CD4-positive, CD25-positive, alpha-beta regulatory T cell (primary cell): ENCODE data around the gene GAS7. TPM values are rescaled to one million over a fixed set of nuclear protein-coding genes. Genes with fewer than 3 reads are reported as not detected.

Source experiments
- ATAC-seq, 2 donors: fragments of 150-1000 bp; cut with Tn5 transposase; one replicate each; pipeline ENCODE4 v1.10.0; 2021; ENCODE audit warnings: low read depth in 2 of 2, moderate number of reproducible peaks in 2 of 2, moderate library complexity in 1 of 2
- DNase-seq, 3 donors: peaks; one replicate each; pipeline versions ENCODE4 v3.0.0 to v3.0.0-alpha.2; 2012 to 2022; ENCODE audit warnings: mixed read lengths in 1 of 3
- H3K27ac ChIP-seq: one replicate; pipeline ENCODE4 v1.7.0; 2013; ENCODE audit warnings: mild to moderate bottlenecking, low read length; ENCODE audit not compliant: insufficient read depth, poor library complexity, severe bottlenecking
- H3K27me3 ChIP-seq: one replicate; pipeline ENCODE4 v1.7.0; 2013; ENCODE audit warnings: low read length; ENCODE audit not compliant: control insufficient read depth, insufficient read depth
- H3K36me3 ChIP-seq: one replicate; pipeline ENCODE4 v1.7.0; 2013; ENCODE audit warnings: mild to moderate bottlenecking, low read length, moderate library complexity; ENCODE audit not compliant: control insufficient read depth, insufficient read depth
- H3K4me1 ChIP-seq: 2 replicates; pipeline ENCODE4 v1.7.0; 2013; ENCODE audit warnings: mild to moderate bottlenecking, low read length; ENCODE audit not compliant: insufficient read depth, control insufficient read depth, poor library complexity, severe bottlenecking
- H3K4me3 ChIP-seq: one replicate; pipeline ENCODE4 v1.7.0; 2013; ENCODE audit warnings: low read depth, mild to moderate bottlenecking, low read length, moderate library complexity
- H3K9me3 ChIP-seq, 2 experiments: 1 replicate in 1 of 2; 2 replicates in 1 of 2; pipeline ENCODE4 v1.7.0; 2013; ENCODE audit warnings: low read length in 2 of 2, mild to moderate bottlenecking in 1 of 2, moderate library complexity in 1 of 2; ENCODE audit not compliant: control insufficient read depth in 2 of 2
- H3K27ac Mint-ChIP-seq, 3 donors: one replicate each; pipeline ENCODE4 v1.8.0; 2020 to 2022; ENCODE audit warnings: mild to moderate bottlenecking in 3 of 3, mixed read lengths in 3 of 3, moderate library complexity in 2 of 3
- H3K27me3 Mint-ChIP-seq: one replicate; pipeline ENCODE4 v1.8.0; 2022; ENCODE audit warnings: mild to moderate bottlenecking, mixed read lengths
- H3K36me3 Mint-ChIP-seq: one replicate; pipeline ENCODE4 v1.8.0; 2020; ENCODE audit warnings: mixed read lengths
- H3K4me1 Mint-ChIP-seq, 4 donors: one replicate each; pipeline ENCODE4 v1.8.0; 2020 to 2022; ENCODE audit warnings: mixed read lengths in 4 of 4, mild to moderate bottlenecking in 1 of 4
- H3K4me3 Mint-ChIP-seq, 4 donors: one replicate each; pipeline ENCODE4 v1.8.0; 2020 to 2022; ENCODE audit warnings: mild to moderate bottlenecking in 4 of 4, mixed read lengths in 4 of 4, moderate library complexity in 3 of 4
- H3K9me3 Mint-ChIP-seq, 7 donors: one replicate each; pipeline ENCODE4 v1.8.0; 2020 to 2022; ENCODE audit warnings: mixed read lengths in 7 of 7, mild to moderate bottlenecking in 3 of 7, moderate library complexity in 2 of 7
- polyA plus RNA-seq, 4 donors: library from polyadenylated mRNA; unstranded; fragments of 300-500 nt; fragmentation: Illumina TruSeq; gene quantifications; one replicate each; pipeline ENCODE4 v1.2.3, GENCODE V29; 2021
- total RNA-seq: library from RNA; stranded (reverse); gene quantifications from one replicate; pipeline ENCODE4 v1.2.3, GENCODE V29; 2022

Gene GAS7
- total and polyA plus RNA-seq, 5 donors from 2014 or later, result 0.10 to 0.79 (median 0.46) TPM; not detected in 1

- H3K4me1 Mint-ChIP-seq, result peaks cover 0 to 6% (median 2%) of the 10 kb centered on the region in 4 donors
- peaks cover 0 to 24% (median 6%) of the 10 kb centered on the region in 7 donors for H3K9me3 Mint-ChIP-seq
- no peaks in the 10 kb centered on the region for H3K27me3 ChIP-seq
- H3K4me1 ChIP-seq, result no peaks in the 10 kb centered on the region
- H3K36me3 ChIP-seq, result no peaks in the 10 kb centered on the region
- H3K27ac ChIP-seq, result no peak overlapping the region
- H3K27me3 Mint-ChIP-seq, result peaks cover 25% of the 10 kb centered on the region
- H3K9me3 ChIP-seq, result peaks cover 7 to 9% of the 10 kb centered on the region in 2 experiments
- ATAC-seq, result no peak
- no peak overlapping the region for H3K27ac Mint-ChIP-seq
- no peak overlapping the region for H3K4me3 Mint-ChIP-seq
- DNase-seq, result no peak
- H3K36me3 Mint-ChIP-seq, result peaks cover 4% of the 10 kb centered on the region
- no peak overlapping the region for H3K4me3 ChIP-seq
Measured at GRCh38 chr17:10197721-10198508, 491 bp downstream of the GAS7 start.

DNA sequence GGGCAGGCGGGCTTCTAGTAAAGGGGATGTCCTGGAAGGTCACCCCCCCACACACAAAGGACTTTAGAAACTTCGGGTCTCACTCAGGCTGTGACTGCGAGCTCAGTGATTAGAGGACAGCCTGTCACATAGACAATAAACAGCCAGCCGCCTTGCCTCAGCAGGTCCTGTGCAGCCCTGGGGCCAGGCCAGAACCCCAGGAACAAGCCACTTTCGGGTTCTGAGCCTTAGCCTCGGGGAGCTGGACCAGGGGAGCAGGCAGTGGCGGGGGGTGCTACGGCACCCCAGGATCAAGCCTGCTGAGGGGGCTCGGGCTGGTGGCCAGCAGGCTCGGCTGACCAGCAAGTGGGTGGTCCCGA is 1.1 kb downstream of the GAS7 start:
- H3K4me3 ChIP-seq, result no peak overlapping the region
- H3K27me3 ChIP-seq, result no peaks in the 10 kb centered on the region
- Mint-ChIP-seq H3K9me3 (peaks cover 0 to 24% (median 6%) of the 10 kb centered on the region in 7 donors), H3K27ac (no peak overlapping the region), H3K4me1 (peaks cover 0 to 6% (median 2%) of the 10 kb centered on the region in 4 donors), H3K27me3 (peaks cover 25% of the 10 kb centered on the region), H3K4me3 (no peak overlapping the region), H3K36me3 (peaks cover 4% of the 10 kb centered on the region)
- no peaks in the 10 kb centered on the region for H3K36me3 ChIP-seq
- H3K9me3 ChIP-seq, result peaks cover 7 to 9% of the 10 kb centered on the region in 2 experiments
- no peak for DNase-seq
- H3K4me1 ChIP-seq, result no peaks in the 10 kb centered on the region
- no peak for ATAC-seq
- H3K27ac ChIP-seq, result no peak overlapping the region

DNA sequence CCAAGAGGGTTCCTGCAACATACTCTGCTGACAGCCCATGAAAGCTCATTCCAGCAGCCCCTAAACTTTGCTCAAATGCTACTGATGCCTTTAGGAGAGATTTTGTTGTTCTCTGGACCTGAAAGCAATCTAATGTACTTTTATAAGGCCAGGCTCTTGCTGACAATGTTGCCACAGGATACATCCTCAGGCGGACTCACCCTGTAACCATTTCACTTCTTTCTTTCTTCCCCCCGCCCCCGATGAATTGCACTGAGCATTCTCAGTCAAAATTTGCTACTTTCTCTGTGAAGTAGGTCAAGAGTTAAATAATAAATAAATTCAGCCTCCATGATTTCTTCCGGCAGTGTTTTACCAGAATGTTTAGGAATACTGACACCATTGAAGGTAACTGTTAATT is 1.5 kb downstream of the GAS7 start:
- Mint-ChIP-seq H3K27ac (no peak overlapping the region), H3K27me3 (peaks cover 25% of the 10 kb centered on the region), H3K4me1 (peaks cover 0 to 6% (median 2%) of the 10 kb centered on the region in 4 donors), H3K36me3 (peaks cover 4% of the 10 kb centered on the region), H3K4me3 (no peak overlapping the region), H3K9me3 (peaks cover 0 to 24% (median 6%) of the 10 kb centered on the region in 7 donors)
- H3K36me3 ChIP-seq, result no peaks in the 10 kb centered on the region
- no peak for DNase-seq
- H3K27me3 ChIP-seq, result no peaks in the 10 kb centered on the region
- no peak overlapping the region for H3K27ac ChIP-seq
- no peak for ATAC-seq
- no peak overlapping the region for H3K4me3 ChIP-seq
- no peaks in the 10 kb centered on the region for H3K4me1 ChIP-seq
- peaks cover 9% of the 10 kb centered on the region in 2 experiments for H3K9me3 ChIP-seq

- no peak for ATAC-seq
- DNase-seq, result no peak
- Histone ChIP-seq H3K4me1 (no peaks in the 10 kb centered on the region), H3K36me3 (no peaks in the 10 kb centered on the region), H3K27ac (no peak overlapping the region), H3K9me3 (peaks cover 9 to 10% of the 10 kb centered on the region in 2 experiments), H3K4me3 (no peak overlapping the region), H3K27me3 (no peaks in the 10 kb centered on the region)
- Mint-ChIP-seq H3K4me1 (peaks cover 0 to 6% (median 2%) of the 10 kb centered on the region in 4 donors), H3K27me3 (peaks cover 21% of the 10 kb centered on the region), H3K36me3 (peaks cover 4% of the 10 kb centered on the region), H3K4me3 (no peak overlapping the region), H3K27ac (no peak overlapping the region), H3K9me3 (peaks cover 0 to 24% (median 6%) of the 10 kb centered on the region in 7 donors)
Measured at GRCh38 chr17:10196384-10196895, 2.0 kb downstream of the GAS7 start.

DNA sequence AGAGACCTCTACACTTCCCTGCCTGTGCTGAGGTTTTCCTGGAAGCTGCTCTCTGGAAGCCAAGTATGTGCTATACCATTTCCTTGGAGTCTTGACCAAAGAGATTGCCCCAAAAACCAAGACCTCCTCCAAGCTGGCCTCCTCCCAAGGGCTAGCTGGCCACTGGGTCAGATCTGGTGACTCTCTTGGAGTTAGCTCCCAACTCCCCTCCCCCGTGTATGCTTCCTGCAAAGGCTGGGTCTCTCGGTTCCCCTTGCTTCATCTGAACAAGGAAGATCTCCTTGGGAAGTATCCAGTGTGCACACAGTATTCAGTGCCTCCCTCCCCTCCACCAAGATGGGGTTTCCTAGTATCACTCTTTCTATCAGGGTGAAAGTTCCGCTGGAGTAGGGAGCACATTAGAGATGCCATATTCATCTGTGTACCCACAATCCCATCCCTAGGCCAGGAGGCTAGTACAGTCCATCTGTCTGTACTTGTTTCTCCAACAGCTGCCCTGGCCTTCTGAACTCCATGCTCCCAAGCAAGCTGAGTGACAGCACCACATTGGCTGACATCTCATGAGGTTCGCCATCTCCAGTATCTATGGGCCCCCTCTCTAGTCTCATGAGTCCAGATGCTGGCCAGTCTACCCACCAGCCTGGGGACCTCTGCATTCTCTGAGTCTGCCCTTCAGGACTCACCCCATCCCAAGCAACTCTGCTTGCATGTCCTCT is 3.2 kb downstream of the GAS7 start:
- Mint-ChIP-seq H3K36me3 (peaks cover 4% of the 10 kb centered on the region), H3K27ac (peak overlapping the region in 1 of 3 donors; percentile 26), H3K27me3 (peaks cover 14% of the 10 kb centered on the region), H3K4me3 (no peak overlapping the region), H3K4me1 (peaks cover 0 to 6% (median 2%) of the 10 kb centered on the region in 4 donors), H3K9me3 (peaks cover 0 to 24% (median 6%) of the 10 kb centered on the region in 7 donors)
- no peak for DNase-seq
- ATAC-seq, result no peak
- Histone ChIP-seq H3K27ac (no peak overlapping the region), H3K9me3 (peaks cover 9 to 10% of the 10 kb centered on the region in 2 experiments), H3K4me3 (no peak overlapping the region), H3K36me3 (no peaks in the 10 kb centered on the region), H3K27me3 (no peaks in the 10 kb centered on the region), H3K4me1 (no peaks in the 10 kb centered on the region)

GRCh38 chr17:10193632-10194031 is 4.8 kb downstream of the GAS7 start:
- Mint-ChIP-seq H3K9me3 (peaks cover 0 to 22% (median 6%) of the 10 kb centered on the region in 7 donors), H3K4me3 (no peak overlapping the region), H3K4me1 (no peaks in the 10 kb centered on the region), H3K36me3 (peaks cover 4% of the 10 kb centered on the region), H3K27me3 (peaks cover 8% of the 10 kb centered on the region), H3K27ac (no peak overlapping the region)
- H3K27me3 ChIP-seq, result no peaks in the 10 kb centered on the region
- H3K4me1 ChIP-seq, result no peaks in the 10 kb centered on the region
- H3K9me3 ChIP-seq, result peaks cover 9 to 10% of the 10 kb centered on the region in 2 experiments
- H3K27ac ChIP-seq, result no peak overlapping the region
- H3K36me3 ChIP-seq, result no peaks in the 10 kb centered on the region
- H3K4me3 ChIP-seq, result no peak overlapping the region
- DNase-seq, result no peak
- no peak for ATAC-seq

- Histone ChIP-seq H3K4me1 (no peaks in the 10 kb centered on the region), H3K4me3 (no peak overlapping the region), H3K27me3 (no peaks in the 10 kb centered on the region), H3K36me3 (no peaks in the 10 kb centered on the region), H3K27ac (no peak overlapping the region), H3K9me3 (peaks cover 9 to 10% of the 10 kb centered on the region in 2 experiments)
- ATAC-seq (no peak), DNase-seq (no peak)
- peaks cover 4% of the 10 kb centered on the region for H3K36me3 Mint-ChIP-seq
- H3K9me3 Mint-ChIP-seq, result peaks cover 0 to 22% (median 6%) of the 10 kb centered on the region in 7 donors
- H3K4me1 Mint-ChIP-seq, result no peaks in the 10 kb centered on the region
- H3K4me3 Mint-ChIP-seq, result no peak overlapping the region
- no peak overlapping the region for H3K27ac Mint-ChIP-seq
- peaks cover 8% of the 10 kb centered on the region for H3K27me3 Mint-ChIP-seq
Measured at GRCh38 chr17:10192972-10193371, 5.4 kb downstream of the GAS7 start.
